ENCODE data around the gene TAS1R1.

The TAS1R1 gene

GRCh38 chr1:6614019-6614928 is 59.2 kb downstream of the TAS1R1 start:
- no peak for DNase-seq

- no peak for DNase-seq
These were observed 60.0 kb downstream of the TAS1R1 start for GRCh38 chr1:6614929-6615785.

- no peak for DNase-seq
These were observed 63.9 kb downstream of the TAS1R1 start for GRCh38 chr1:6619045-6619444.

- DNase-seq, result no peak
These were observed 66.6 kb downstream of the TAS1R1 start for GRCh38 chr1:6621429-6622391.

GRCh38 chr1:6622396-6623152 is 67.5 kb downstream of the TAS1R1 start:
- DNase-seq, result no peak

- no peak for DNase-seq
These were observed 68.3 kb downstream of the TAS1R1 start for GRCh38 chr1:6623269-6623965.

GRCh38 chr1:6624710-6625583 is 69.8 kb downstream of the TAS1R1 start, which contains the start of gene THAP3:
Gene THAP3 (plus strand): TSS chr1:6624868. CDS start chr1:6625219, 351 bp downstream.
- DNase-seq, result peak; percentile 81

GRCh38 chr1:6625584-6626149 is 70.6 kb downstream of the TAS1R1 start:
- DNase-seq, result no peak

- no peak for DNase-seq
These were observed 71.9 kb downstream of the TAS1R1 start for GRCh38 chr1:6627031-6627430.

- no peak for DNase-seq
These were observed 72.9 kb downstream of the TAS1R1 start for GRCh38 chr1:6627841-6628545.

GRCh38 chr1:6628971-6629479 is 73.9 kb downstream of the TAS1R1 start:
- DNase-seq, result no peak

Data from activated CD4-positive, alpha-beta T cell treated with anti-CD3 and anti-CD28 coated beads for 1 hour (primary cell).